Stimulated activated CD4-positive, alpha-beta T cell treated with anti-CD3 and anti-CD28 coated beads, Interleukin-4, amount 100 ng/mL, for 24 hours (primary cell): ENCODE data around the gene FITM2.
"Not testable (repeated sequence)": the region's sequence is repeated elsewhere in the genome, so short reads cannot be mapped to it uniquely, and the experiment has no call there.

ENCODE experiments used
- DNase-seq: peaks from one replicate; pipeline ENCODE4 v3.0.0-alpha.2; 2020

FITM2 gene

DNA sequence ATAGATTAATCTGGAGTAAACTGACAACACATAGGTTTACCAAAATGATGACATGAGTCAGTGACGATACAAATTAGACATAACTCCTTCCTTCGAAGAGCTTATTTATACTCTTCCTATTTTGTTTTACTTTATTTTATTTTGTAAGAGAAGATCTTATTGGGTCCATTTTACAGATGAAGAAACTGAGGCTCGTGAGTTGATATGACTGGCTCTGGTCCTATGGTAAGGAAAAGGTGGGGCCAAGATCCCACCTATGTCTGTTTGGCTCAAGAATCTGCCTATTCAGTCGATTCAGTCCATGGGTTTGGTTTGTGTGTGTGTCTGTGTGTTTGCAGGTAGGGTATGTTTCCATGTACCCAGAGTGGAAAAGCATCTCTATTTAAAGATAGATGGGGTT, 17.4 kb upstream of the FITM2 start:
- DNase-seq, result no peak

DNA sequence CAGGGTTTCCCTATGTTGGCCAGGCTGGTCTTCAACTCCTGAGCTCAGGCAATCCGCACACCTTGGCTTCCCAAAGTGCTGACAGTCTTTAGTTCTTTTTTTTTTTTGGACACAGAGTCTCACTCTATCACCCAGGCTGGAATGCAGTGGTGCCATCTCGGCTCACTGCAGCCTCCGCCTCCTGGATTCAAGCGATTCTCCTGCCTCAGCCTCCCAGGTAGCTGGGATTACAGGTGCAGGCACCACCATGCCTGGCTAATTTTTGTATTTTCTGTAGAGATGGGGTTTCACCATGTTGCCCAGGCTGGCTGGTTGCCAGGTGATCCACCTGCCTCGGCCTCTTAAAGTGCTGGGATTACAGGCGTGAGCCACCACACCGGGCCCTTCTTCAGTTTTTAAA, 16.7 kb upstream of the FITM2 start:
- not testable (repeated sequence) for DNase-seq

DNA sequence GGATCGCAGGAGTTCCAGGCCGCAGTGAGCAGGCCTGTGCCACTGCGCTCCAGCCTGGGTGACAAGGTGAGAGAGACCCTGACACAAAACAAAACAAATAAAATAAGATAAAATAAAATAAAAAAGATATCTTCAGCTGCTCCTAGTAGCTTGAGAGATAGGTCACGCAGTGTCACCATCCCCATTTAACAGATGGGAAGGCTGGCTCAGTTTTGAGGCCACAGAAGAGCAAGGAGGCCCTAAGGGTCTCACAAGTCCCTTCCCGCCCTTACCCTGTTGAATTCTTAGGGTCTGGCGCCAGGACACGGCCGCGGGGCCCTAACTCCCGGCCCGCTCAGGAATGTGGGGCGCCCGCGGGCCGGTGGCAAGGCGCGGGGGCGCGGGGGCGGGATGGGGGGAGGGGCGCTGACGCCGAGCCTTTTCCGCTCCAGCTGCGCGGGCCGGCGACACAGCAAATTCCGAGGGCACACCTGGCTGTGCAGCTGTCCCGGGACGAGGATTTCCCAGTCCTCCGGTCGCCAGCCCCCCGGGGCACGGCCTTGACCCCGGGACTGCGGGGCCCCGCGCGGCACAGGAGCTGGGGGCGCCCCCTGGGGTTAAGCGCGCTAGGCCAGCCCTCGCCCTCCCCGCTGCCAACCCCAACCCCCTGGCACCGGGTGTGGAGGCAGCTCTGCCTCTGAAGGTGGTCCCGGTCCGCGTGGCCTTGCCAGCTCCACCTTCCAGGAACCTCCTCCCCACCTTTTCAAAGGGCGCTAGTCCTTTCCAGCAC, 15.6 kb upstream of the FITM2 start:
- DNase-seq, result no peak

DNA sequence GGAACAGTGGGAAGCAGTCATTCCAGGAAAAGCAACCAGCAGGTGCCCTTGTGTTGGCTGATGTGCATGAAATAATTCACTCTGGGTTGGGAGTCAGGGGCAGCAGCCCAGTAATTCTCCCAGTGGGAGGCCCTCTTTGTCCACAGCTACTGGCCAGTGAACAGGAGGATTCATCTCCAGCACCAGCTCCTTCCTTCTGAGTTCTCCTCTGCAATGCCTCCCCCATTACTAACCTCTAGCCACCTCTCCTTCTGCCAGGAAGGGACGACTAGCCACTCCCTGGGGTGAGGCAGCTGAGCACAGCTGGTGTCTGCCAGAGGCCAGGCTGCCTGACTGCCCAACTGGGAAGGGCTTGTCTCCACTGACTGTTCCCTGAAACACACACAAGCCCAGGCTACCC, 13.3 kb upstream of the FITM2 start:
- no peak for DNase-seq

DNA sequence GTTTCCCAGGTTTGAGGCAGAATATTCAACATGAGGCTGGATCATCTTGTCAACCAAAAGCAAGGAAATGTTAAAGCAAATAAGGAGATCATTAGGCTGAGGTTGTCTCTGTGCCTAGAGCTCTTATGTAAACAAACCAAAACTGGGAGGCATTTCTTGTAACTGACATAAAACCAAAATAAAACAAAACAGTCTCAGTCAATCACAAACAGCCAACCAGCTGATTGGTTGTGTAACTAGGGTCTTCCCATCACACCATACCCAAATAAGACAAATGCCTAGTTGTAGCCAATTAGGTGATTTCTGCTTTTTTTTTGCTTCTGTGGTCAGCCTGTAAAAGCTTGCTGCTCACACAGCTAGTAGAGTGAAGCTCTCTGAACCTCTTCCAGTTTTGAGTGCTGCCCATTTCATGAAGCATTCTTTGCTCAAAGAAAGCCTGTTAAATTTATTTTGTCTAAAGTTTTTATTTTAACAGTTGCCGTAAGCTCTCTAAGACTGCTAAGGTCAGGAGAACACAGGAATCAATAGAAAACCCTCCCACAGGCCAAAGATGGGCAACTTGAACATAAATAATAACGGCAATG, 8.9 kb upstream of the FITM2 start:
- no peak for DNase-seq

DNA sequence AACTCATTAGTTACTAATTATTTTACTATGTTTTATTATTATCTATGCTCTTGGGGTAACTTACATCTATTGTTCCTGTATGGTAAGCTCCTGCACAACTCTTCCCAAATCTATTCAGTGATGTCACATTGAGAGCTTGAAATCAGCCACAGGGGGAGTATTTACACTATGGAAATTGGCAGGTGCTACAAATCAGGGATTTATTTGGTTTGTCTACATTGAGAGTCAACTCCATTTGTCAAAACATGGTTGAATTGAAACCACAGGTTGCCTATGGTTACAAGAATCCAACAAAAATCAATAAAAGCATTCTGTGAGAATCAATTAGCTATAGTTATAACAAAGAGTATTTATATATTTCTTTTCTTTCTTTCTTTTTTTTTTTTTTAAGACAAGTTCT, 3.9 kb upstream of the FITM2 start:
- no peak for DNase-seq

DNA sequence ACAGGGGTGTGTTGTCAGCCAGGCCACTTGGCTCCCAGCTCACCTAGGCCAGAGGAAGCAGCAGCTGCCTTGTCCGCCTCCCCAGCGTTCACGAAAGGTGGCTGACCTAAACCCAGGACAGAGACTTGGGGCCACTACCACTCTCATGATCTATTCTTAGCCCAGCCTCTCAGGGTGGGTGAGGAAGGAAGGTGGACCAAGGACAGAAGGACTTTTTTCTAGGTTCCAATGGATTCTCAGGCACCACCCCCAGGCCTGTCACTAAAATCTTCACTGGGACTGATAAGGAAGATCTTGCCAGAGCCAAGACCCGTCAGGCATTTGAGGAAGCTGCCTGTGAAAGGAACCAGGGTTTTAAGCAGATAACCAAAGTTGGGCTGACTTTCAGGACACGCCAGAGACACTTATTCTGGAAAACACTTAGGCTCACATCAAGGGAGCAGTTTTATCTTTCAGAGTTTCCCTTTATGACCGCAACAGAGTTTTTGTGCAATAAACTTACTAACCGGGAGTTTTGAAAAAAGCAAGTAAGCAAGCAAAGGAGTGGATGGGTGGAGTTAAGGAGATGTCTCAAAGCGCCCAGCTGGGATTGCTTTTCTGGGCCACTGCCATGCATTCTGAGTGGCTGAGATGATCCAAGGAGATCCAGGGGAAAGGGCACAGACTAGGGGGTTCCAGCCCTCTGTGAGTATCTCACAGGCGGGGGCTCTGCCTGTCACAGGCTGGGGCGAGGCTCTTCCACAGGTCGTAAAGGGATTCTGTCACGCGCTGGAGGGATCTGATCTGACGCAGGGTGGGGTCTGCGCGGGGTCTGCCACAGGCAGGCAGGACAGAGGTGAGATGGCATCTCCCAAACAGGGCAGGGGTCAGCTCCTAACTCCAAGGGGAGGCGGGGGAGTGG, 989 bp downstream of the FITM2 start:
- DNase-seq, result no peak

DNA sequence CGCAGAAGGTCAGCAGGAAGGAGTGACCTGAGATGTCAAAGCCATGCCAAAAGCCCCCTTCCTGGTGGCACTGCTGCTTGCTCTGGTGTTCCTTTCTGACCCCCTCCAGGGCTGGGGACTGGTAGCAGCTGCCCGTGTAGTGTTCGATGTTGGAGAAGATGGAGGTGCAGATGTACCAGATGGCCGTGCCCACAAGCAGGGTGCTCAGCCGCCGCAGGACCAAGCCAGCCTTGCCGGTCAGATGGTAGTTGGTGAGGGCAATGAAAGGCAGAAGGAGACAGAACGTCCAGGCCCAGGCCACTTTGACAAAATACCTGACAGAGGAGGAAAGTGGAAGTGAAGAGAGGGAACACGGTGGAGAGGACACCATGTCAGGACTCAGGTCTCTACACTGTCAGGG, 4.1 kb downstream of the FITM2 start:
- DNase-seq, result no peak

DNA sequence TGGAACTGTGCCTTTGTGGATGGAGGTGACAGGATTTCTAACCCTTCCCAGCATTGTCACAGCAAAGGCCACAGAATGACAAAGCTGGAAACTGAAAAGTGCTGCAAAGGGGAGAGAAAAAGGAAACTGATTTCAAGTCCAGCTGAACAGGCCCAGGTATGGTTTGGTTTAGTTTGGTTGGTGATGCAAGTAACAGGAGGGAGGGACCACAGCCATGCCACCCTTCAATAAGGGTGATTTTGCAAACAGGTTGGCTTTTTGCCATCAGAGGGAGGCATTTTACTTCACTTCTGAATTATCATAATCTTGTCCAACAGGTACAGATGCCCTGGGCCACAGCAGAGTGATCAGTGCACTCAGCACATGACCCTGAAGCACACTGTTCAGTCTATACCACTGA, 6.6 kb downstream of the FITM2 start:
- no peak for DNase-seq

DNA sequence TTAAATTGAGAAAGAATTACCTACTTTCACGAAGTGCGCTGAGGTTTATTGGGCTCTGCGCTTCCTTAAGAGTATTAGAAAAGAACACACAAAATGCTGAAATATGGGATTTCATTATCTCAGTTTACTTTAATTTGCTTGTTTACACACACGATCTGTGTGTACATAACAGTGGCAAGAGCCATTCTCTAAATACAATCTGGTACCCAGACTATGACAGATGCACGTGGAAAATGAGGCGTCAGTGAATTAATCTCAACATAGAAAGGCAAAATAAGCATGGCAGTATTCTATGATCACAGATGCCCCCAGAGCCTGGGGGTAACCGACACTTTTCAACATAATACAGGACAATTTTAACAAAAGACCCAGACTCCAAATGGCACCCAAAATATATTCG, 8.3 kb downstream of the FITM2 start:
- no peak for DNase-seq

DNA sequence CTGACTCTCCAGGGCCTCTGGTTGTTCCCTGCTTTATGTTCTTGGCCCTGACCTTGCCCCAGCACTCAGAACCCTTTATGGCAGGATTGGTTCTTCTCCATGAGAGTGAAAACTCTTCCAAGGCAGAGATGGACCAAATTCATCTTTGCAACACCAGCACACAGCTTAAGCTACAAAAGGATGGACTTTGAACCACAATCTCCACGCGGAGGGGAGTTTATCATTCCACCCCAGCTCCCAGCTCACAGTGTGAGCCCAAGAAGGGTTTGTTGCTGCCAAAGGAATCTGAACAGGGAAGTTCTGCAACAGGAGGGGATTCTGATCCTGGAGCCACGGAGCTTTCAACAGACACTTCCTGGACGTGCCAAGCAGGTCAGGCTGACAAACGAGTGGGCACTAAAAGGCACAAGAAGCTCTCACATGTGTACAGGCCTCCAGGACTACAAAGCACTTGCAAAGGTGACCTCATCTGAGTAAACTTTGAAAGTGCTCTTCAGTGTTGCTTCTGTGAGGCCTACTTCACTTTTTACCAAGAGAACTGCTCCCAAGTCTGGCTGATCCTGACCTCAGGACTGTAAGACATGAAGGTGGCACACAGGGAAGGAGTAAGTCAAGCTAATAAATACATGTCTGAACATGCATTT, 8.9 kb downstream of the FITM2 start:
- DNase-seq, result no peak

DNA sequence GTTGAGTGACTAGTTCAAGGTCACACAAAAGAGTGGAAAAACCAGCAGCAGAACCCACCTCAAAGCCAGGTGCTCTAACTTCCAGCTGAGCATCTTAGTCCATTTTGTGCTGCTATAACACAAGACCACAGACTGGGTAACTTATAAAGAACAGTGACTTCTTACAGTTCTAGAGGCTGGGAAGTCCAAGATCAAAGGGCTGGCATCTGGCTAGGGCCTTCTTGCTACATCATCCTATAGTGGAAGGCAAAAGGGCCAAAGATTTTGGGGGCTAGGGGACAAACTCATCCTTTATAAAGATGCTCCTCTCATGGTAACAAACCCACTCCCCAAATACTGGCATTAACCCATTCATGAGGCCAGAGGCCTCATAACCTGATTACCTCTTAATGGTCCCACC, 9.7 kb downstream of the FITM2 start:
- DNase-seq, result no peak

DNA sequence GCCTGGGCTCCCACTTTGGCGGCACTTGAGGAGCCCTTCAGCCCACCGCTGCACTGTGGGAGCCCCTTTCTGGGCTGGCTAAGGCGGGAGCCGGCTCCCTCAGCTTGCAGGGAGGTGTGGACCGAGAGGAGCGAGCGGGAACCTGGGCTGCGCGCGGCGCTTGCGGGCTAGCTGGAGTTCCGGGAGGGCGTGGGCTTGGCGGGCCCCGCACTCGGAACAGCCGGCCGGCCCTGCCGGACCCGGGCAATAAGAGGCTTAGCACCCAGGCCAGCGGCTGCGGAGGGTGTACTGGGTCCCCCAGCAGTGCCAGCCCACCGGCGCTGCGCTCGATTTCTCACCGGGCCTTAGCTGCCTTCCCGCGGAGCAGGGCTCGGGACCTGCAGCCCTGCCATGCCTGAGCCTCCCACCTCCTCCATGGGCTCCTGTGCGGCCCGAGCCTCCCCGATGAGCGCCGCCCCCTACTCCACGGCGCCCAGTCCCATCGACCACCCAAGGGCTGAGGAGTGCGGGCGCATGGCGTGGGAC, 11.9 kb downstream of the FITM2 start:
- DNase-seq, result not testable (repeated sequence)

DNA sequence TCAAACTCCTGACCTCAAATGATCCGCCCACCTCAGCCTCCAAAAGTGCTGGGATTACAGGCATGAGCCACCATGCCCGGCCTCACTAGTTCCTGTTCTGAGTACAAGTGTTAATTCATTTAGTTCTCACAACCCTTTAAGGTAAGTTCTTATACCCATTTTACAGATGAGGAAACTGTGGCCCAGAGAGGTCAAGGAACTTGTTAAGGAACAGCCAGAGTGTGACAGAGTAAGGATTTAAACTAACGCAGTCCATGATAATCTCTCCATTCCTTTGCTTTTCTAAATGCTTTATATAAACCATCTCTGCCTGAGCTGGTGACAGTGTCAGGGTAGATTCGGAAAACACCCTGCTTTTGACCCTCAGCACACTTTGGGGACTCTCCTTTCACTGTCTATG, 13.3 kb downstream of the FITM2 start:
- DNase-seq, result no peak

DNA sequence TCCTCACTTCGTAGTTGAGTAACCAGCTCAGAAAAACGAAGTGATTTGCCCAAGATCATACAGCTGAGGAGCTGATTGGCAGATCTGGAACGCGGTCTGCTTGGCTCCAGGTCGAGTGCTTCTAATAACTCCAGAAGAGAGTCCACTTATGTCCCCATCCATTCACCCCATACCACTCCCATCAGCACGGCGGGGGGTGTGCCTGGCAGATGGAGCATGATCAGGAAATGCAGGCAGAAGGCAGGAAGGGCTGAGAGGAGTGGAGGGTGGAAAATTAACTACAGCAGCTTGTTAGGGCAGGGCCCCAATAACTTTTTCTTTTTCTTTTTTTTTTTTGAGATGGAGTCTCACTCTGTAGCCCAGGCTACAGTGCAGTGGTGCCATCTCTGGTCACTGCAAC, 15.0 kb downstream of the FITM2 start:
- no peak for DNase-seq

DNA sequence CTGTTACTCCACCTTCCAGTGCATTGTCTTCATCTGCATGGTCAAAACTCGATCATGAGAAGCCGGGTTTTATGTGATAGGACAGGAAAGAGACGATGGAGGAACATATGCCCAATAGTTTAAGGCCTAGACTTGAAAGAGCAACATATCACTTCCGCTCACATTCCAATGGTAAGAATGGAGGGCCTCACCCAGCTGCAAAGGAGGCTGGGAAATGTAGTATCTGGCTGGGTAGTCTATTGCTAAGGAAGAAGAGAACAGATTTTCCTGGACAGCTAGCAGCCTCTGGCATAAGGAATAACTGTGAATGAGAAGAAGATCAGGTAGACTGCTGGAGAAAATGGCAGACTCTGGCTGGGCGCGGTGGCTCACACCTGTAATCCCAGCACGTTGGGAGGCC, 19.2 kb downstream of the FITM2 start:
- no peak for DNase-seq

DNA sequence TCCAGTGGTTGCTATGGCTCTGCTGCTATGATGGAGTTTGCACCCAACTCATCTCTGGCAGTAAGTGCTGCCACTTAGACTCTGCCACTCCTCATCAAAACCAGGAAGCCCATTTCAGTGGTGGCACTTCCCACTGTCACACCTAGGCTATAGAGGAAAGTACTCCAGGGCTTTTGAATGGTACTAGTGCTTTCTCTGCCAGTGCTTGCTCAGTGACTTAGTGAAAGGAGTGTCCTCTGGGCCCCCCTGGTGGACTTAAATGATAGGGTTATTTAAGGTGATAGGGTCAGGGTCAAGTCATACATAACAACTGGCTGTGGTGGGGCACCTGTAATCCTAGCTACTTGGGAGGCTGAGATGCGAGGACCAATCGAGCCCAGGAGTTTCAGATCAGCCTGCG, 22.8 kb downstream of the FITM2 start:
- DNase-seq, result no peak

DNA sequence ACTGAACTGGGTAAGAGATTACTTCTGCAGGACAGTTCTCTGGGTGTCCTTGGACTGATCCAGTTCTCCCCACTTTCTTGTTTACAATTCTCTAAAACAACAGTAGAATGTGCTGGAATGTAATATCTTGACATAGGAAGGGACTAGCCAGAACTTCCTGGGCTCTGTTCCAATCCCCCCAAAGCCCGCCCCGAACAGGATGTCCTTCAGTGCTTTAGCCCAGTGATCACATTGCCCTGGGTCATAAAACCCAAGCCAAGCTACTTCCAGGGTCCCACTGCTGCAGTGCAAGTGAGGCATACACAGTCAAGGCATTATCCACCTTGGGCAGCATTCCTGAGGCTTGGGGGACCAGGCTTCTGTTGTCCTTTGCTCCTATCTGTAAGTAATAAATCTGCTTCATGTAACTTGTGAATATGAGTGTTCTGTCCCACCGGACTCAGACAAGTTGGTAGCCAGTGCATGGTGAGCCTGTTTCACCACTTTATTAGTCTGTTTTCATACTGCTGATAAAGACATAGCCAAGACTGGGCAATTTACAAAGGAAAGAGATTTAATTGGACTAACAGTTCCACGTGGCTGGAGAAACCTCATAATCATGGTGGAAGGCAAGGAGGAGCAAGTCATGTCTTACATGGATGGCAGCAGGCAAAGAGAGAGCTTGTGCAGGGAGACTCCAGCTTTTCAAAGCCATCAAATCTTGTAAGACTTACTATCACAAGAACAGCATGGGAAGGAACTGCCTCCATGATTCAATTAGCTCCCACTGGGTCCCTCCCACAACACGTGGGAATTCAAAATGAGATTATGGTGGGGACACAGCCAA, 23.5 kb downstream of the FITM2 start:
- DNase-seq, result no peak

DNA sequence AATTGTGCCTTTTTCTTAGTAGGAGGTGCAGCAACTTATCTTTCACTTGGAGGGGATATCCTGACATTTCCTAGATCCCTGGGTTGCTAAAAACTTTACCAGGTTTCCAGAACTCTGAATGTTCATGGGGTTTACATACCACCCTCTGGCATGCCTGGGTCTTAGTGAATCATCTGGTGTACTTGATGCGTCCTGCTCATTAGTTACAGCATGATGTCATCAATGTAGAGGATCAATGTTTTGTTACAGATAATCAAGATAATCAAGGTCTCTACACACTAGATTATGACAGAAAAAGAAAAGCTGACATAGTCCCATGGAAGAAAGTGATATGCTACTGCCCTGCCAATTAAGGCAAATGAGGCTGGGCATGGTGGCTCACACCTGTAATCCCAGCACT, 27.0 kb downstream of the FITM2 start:
- no peak for DNase-seq

DNA sequence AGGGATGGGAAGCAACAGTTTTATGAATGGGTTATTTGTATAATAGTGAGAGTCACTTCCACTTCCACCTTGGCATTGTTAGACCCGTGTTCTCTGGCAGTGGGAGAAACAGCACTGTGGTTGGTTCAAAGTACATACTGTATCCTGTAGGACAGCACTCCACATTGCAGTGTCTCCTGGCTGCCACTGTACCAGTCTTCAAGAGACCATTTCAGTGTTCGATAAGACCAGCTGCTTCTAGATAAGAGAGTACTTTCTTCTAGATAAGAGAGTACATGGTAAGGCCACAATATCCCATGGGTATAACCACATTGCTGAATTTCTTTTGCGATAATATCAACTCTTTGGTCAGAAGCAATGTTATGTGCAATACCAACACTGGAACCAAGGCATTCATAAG, 28.8 kb downstream of the FITM2 start:
- no peak for DNase-seq

DNA sequence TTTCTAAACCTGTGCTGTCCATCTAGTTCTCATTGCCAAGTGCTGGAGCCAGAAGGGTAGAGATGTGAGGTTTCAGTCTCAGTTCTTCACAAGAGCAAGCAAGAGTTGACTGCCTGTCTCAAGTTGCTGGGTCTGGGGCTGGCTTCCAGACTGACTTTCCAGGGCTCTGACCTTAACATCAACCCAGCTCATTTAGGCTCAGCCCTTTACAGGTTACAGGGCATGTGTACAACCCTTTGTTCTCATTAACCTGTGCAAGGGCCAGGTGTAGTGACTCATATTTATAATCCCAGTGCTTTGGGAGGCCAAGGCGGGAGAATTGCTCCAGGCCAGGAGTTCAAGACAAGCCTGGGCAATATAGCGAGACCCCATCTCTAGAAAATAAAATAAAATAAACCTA, 30.6 kb downstream of the FITM2 start:
- DNase-seq, result no peak

DNA sequence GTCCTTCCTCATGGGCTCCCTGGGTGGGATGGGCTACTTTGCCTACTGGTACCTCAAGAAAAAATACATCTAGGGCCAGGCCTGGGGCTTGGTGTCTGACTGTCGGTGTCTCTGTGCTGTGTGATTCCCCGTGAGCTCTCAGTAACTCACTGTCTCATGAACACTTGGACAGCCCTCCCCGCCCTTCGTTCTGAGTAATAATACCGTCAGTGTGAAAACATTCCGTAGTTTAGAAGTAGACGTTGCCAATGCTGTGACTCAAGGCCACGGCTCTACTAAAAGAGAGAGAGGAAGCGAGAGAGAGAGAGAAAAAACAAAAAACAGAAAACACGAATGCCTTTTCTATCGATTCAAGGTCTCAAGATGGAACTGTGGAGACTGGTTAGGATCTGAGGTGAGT, 31.8 kb downstream of the FITM2 start:
- no peak for DNase-seq
